Esophagus mucosa (tissue), 1 donor: ENCODE results near the gene CLEC12A. TPM values are rescaled to one million over a fixed set of nuclear protein-coding genes. Genes with fewer than 3 reads are reported as not detected.
"Not testable (repeated sequence)": the region's sequence is repeated elsewhere in the genome, so short reads cannot be mapped to it uniquely, and the experiment has no call there.

ENCODE experiments used
- ATAC-seq: fragments of 200-7000 bp; cut with Tn5 transposase; one replicate; pipeline ENCODE4 v1.9.1; 2020
- total RNA-seq: library from RNA; stranded (reverse); gene quantifications from one replicate; pipeline ENCODE4 v1.2.4, GENCODE V29; 2023
- donor health status: DM: yes; HTN: yes; CAD: no.

CLEC12A gene
- 0.36 TPM for total RNA-seq

DNA sequence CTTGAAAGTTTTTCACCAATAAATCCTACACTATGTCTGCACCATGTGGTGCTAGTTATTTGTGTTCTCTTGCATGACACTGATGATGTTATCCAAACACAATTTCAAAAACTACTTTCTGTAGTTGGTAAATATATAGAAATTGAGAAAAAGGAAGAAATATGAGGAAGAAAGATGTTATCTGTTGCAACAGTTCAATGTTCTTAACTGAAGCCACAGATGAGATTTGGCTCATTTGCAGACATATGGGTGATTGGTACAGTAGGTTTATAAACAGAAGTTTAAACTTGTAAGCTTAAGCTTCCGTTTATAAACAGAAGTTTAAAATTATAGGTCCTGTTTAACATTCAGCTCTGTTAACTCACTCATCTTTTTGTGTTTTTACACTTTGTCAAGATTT is at the start of gene CLEC12A:
Gene CLEC12A (plus strand): TSS at position 229 of the 400 bp plus-strand sequence. CDS start 188 bp downstream, outside the sequence.
- no peak for ATAC-seq

DNA sequence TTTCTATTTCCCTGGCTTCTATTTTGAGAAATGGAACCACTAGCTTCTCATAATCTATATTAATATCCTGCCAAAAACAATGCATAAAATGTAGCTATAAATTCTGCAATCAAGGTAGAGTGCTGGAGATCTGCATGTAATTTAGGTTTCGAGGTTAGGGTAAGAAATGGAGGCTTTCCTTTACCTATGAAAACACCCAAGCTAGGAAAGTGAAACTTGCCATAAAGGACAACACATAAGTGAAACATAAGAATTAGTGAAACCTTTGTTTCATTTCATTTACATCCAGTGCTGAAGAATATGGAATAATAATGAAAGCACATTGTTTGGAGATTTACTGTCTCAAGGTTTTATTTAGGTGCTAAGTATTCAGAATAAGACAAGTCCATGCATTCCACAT is 48.8 kb upstream of the CLEC12A start:
- ATAC-seq: no peak

DNA sequence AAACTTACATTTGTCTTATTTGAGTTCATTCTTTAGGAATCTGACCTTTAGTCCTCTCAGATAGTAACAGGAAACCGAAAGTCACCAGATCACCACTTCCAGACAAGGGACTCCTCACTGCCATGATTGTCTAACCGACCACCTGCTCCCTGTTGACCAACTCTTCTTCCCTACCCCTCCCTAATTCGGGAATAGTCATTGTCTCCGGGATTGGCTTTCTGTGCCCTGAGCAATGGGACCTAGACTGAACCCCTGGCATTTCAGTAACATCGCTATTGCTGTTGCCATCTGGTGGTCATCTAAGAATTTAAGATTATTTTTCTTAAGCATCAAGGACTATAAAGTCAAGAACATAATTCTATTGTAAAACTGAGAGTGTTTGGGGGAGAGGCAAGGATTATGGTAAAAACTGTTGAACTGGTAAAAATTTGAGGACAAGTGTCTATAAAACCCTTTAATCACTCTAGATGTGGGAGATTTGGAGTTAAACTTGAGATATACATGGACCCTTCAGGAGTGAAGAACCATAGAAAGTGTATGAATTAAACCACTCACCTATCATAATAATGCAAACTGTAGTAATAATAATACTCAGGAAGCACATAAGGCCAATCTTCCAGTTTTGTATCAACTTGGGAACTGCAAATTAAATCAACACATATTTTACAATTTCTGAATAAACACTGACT is 45.4 kb upstream of the CLEC12A start:
- peak; percentile 60 for ATAC-seq

DNA sequence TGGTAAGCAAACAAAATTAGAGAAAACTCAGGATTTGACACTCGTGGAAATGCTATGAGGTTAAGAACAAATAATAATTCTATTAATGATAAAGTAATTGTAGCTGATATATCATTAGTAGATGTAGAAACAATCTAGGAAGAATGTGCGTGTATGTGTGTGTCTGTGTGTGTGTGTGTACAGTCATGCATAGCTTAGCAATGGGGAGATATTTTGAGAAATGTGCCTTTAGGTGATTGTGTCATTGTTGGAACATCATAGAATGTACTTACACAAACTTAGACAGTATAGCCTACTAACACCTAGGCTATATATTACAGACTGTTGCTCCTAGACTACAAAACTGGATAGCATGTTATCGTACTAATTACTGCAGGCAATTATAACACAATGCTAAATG is 44.3 kb upstream of the CLEC12A start:
- no peak for ATAC-seq

DNA sequence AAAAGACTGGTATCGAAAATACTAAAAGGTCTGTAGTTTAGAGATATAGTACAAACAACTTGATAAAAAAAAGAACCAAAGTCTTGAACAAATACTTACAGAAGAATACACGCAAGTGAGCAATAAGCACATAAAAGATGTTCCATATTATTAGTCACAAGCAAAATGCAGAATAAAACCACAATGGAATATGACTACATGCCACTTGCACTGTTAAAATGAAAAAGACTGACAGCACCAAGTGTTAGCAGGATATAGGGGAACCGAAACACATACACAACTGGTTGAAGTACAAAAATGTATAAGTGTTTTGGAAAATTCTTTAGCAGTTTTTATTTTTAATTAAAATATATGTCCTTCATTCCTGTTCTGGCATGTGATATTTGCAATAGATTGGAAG is 42.6 kb upstream of the CLEC12A start:
- no peak for ATAC-seq

DNA sequence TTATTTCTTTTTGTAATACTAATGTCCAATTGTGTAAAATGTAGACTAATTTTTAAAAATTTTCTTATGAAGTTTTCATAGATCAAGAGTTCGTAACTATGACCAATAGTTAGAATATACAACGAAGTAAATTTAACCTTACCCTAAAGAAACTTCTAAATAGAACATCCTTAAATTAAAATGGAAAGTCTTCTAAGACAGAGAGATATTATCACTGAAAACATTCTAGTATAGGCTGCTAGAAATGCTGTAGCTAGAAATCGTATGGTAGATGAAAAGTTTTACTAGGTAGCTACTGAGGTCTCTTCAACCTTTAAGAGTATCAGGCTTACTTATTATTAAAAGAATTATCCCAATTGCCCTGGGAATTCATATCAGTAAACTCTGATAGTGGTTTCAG is 40.0 kb upstream of the CLEC12A start:
- ATAC-seq: no peak

DNA sequence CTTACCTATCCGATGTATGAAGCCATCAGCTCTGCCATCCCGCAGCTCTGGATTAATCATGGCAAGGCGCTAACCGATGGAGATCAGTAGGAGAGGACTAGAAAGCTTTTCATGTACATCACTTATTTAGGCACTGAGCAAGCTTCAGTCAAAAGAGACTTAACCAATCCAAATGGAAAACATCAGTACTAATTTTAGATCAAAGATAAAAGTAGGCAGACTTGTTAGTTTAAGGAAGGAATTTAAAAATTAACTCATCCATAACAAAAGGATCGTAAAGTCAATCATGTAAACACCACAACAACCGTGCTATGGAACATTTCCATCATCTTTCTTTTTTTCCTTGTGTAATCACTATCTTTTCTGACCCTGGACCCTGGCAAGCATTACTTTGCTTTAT is 38.9 kb upstream of the CLEC12A start, which contains the start of gene CLEC2A:
Gene CLEC2A (minus strand): TSS at position 101 of the 400 bp plus-strand sequence. CDS start 41 bp downstream, at position 60.
- ATAC-seq: no peak

DNA sequence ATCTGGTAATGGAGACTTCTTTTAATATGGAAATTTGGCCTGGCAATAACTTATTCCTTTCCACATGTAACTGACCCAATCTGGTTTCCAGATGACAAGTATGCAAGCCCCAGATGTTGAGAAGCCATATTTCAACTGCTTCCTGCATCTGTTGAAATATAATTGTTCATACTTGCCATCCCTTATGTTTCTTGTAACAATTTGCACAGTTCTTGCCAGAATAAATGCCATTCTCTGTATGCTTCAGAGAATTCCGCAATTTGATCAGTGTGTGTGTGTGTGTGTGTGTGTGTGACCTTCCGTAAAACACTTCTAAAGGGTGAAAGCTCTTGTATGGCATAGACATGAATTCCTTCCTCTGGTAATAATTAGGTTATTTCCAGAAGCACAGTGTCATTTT is 37.3 kb upstream of the CLEC12A start:
- ATAC-seq: no peak

DNA sequence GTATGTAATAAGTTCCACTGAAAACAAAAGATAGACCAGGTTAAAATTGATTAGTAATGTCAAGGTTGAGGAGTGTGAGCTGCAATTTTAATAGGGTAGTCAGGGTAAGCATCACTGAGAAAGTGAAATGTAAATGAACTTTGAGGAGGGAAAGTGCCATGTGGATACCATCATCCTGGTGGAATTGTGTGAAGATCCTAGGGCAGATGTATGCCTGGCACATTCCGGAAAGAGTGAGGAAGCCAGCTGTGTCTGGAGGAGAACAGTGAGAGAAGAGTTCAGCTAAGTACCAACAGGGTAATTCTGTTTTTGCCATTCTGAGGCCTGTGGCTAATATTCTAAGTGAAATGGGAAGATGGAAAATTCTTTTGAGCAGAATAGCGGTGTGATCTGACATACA is 36.2 kb upstream of the CLEC12A start:
- no peak for ATAC-seq

DNA sequence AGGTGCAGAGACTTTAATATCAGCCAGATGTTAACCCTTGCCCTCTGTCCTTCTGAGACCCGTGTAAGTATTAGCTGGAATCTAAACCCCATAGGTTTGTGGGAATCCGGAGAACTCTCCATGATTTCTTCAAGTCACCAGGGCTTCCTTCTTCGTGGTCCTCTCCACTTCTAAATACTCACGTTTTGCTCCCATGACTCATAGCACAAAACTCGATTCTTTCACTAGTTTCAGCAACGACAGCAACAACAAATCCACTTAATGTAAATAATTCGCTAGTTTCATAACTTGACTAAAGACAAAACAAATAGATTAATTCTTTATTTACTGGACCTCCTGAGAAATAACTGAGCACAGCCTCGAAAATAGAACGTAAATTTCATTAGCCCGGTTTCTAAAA is 34.6 kb upstream of the CLEC12A start:
- ATAC-seq: no peak

DNA sequence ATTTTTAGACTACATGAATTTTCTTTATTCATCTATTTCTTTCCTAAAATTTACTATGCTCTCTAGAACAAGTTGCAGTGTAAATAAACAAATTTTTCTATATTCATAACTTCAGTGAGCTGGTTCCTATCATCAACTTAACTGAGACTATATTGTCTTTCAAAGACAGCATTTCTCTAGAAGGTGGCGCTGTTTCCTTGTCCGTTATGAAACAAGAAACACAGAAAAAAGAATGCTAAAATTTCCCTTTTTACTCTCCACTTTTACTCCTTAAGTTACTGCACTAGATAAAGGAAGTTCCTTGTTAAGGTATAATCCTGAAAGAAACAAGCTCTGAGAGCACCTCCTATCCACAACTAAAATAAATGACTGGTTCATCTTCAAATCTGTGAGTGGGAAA is 30.8 kb upstream of the CLEC12A start:
- no peak for ATAC-seq

DNA sequence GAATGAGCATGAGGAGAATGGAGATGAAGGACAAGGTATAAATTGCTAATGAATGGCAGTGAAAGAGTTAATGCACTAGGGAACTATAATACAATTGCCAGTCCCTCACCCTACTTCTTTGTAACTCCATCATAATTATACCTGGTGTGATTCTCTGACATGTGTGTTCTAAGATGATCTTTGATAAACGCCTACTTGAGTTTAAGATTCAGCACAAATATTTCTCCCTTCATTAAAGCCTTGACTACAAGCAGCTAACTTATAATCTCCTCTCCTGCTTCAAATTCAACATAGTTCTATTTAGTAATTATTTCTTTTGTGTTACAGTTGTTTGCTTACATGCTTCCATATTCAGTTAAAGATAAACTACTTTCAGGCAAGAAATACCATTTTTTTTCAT is 29.4 kb upstream of the CLEC12A start:
- no peak for ATAC-seq

DNA sequence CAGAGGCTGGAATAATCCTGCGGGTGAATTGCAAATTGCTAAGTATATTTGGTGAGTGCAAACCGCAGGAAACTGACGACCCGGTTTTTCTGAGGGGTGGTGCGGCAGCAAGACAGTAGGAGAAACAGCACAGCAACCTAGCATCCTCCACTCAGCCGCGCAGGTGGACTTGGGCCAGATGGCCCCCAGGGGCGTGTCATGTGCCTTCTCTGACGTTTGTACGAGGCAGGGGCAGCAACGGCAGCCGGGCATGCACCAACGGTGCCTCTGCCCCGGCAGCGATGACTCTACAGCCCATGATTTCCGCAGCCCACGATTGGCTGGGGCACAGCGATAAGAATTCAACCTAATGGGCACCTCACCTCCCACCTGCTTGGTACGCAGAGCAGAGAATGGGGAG is 28.0 kb upstream of the CLEC12A start:
- ATAC-seq: no peak

DNA sequence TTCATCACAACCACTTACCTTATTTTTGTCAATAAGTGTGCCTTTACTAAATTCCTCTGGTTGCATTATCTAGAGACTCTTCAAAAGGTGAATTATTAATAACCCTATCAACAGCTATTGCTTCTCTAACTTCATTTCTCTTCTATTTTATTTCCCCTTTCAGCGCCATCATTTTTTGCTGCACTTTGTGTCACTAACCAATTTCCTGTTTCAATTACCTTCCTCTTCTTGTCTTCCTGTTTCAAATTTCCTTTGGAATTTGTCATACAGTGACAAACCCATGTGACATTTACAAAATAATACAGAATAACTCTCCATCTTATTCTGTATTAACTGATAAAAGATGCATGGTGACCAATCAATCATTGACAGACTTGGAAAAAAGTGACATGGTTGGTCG is 26.8 kb upstream of the CLEC12A start:
- no peak for ATAC-seq

DNA sequence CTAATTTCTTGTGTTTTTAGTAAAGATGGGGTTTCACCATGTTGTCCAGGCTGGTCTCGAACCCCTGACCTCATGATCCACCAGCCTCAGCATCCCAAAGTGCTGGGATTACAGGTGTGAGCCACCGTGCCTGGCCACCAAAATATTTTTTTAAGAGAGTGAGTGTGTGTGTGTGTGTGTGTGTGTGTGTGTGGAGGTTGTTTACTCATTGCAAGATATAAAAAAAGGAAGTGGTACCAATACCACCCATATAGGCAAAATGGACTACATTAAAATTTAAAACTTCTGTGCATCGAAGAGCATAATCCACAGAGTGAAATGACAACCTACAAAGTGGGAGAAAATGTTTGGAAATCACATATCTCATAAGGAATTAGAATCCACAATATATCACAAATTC is 23.5 kb upstream of the CLEC12A start:
- ATAC-seq: no peak

DNA sequence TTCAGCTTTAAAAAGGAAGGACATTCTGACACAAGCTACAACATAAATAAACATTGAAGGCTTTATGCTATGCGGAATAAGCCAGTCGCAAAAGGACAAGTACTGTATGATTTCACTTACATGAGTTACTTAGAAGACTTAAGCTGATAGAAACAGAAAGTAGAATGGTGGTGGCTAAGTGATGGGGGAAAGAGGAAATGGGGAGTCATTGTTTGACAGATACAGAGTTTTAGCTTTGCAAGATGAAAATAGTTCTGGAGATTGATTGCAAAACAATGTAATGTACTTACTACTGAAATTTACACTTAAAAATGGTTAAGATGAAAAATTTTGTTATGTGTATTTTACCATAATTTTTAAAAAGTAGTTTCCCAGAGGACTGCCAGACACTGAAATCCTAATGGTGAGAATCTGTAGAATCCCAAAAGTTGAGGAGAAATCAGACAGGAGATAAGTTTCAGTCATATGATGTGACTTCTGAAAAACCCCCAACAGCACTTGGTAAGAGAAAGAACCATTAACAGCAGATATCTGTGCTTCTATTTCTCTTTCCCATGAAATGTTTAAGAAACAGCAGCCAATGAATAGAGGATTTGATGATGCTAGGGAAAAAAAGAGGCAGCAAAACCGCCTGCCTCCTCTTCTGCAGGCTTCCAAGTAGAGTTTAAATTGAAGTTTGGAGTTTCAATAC is 22.5 kb upstream of the CLEC12A start:
- ATAC-seq: no peak

DNA sequence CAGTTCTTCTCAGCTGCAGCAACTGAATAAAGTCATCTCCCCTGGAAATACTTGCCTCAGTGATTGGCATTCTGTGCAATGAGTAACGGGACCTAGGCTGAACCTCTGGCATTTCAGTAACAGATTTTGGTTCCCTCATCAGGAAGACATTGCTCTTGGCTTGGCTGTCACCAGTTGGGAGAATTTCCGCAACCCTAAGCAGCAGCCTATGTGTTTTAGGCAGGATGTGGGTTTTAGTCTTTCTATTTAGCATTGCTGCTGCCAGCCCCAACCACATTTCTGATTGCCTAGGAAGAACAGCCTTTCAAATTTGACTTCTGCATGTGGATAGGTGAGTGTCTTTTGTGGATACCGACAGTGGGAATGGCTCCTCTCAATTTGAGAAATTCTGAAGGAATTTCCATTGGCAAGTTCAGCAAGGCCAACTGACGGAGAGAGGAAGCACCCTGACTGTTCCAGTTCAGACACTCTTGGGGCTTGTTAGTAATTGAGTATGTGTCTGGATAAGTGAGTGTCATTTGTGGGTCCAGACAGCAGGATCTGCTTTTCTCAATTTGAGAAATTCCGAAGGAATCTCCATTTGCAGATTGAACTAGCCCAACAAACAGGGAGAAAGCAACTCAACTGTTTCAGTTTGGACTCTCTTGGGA is 20.1 kb upstream of the CLEC12A start:
- ATAC-seq: no peak

DNA sequence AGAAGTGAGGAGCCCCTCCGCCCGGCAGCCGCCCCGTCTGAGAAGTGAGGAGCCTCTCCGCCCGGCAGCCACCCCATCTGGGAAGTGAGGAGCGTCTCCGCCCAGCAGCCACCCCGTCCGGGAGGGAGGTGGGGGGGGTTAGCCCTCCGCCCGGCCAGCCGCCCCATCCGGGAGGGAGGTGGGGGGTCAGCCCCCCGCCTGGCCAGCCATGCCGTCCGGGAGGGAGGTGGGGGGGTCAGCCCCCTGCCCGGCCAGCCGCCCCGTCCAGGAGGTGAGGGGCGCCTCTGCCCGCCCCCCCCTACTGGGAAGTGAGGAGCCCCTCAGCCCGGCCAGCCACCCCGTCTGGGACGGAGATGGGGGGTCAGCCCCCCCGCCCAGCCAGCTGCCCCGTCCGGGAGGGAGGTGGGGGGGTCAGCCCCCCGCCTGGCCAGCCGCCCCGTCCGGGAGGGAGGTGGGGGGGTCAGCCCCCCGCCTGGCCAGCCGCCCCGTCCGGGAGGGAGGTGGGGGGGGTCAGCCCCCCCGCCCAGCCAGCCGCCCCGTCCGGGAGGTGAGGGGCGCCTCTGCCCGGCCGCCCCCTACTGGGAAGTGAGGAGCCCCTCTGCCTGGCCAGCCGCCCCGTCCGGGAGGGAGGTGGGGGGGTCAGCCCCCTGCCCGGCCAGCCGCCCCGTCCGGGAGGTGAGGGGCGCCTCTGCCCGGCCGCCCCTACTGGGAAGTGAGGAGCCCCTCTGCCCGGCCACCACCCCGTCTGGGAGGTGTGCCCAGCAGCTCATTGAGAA is 18.1 kb upstream of the CLEC12A start:
- not testable (repeated sequence) for ATAC-seq

DNA sequence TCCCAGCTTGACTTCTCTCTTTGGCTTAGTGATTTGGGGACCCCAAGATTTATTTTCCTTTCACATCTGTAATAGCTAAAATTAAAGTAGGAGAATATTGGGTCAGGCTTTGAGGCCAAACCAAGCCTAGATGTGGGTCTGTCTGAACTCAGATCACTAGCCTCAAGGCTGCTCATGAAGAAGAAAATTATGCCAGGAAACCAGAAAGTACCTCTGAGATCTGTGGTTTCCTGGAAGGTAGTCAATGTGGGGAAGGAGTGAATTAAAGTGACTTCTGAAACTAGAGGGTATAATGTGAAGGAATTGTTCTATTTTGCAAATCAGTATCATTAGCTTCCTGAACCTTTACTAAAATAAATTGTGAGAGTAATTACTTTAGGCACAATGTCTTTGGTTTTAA is 13.4 kb upstream of the CLEC12A start:
- no peak for ATAC-seq

DNA sequence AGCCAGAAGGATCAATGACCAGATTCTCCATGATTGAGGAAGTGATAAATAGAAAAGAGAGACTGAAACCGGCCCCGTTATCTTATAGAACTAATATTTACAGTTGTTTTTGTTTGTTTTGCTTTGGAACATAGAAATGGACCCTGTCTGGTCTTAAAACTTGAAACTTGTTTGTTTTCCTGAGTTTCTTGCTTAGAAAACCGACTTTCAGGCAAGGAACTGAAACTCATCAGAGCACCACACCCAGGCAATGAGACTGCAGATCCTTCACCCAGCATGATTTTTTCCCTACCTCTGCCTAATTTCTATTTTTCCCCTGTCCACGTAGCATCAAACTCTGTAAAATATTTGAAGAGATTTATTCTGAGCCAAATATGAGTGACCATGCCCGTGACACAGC is 10.6 kb upstream of the CLEC12A start:
- ATAC-seq: no peak

DNA sequence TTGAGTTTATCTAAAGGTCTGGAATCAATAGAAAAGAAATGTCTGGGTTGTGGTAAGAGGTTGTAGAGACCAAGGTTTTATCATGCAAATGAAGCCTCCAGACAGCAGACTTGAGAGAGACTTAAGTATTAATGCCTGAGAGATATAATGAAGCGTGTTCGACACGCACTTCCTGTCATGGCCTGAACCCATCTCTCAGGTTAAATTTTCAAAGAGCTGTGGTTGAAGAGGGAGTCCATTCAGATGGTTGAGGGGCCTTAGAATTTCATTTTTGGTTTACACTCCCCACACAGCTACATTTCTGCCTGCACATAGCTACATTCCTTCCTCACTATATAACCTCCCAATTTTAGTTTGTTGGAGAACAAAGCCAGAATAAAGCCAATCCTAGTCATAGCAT is 10.1 kb upstream of the CLEC12A start:
- no peak for ATAC-seq

DNA sequence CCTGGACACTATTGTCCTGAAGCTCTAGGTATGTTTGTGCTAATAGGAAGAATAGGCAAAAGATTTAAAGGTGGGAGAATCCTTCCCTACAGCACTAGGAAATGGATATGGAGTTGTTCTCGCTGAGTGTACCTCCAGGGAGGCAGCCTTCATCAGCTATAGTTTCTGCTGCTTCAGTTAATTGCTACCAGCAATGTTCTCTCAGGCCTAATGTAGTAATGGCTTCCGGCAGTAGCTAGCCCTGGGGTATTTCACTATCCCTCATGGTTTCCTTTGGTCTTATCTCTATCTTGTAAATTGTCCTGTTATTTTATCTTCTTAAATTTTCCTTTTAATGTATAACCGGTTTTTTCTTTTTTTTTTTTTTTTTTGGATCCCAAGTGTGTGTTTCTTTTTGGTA is 9.3 kb upstream of the CLEC12A start:
- ATAC-seq: no peak

DNA sequence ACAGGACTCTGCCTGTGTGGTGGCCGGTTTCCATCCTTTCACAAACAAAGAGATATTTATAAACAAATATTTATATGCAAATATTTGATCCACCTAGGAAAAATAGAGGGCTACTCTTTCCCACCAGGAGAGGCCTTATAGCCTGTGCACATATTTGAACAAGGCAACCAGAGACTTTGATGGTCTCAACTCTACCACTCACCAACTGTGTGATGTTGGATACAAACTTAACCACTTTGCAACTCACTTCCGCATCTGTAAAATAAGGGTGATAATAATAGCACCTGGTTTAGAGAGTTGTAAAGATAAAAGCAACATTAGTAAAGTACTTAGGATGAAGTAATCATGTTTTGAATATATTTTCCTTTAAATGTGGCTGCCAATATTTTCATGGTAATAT is 1.5 kb upstream of the CLEC12A start:
- no peak for ATAC-seq
